ENCODE data around the gene OSBPL10.
"Not testable (repeated sequence)": the region's sequence is repeated elsewhere in the genome, so short reads cannot be mapped to it uniquely, and the experiment has no call there.

OSBPL10 gene

GRCh38 chr3:31693346-31693745, 287.7 kb downstream of the OSBPL10 start:
- DNase-seq = no peak

- no peak for DNase-seq
Measured at GRCh38 chr3:31692751-31693150, 288.3 kb downstream of the OSBPL10 start.

- no peak for DNase-seq
Measured at GRCh38 chr3:31690771-31691170, 290.3 kb downstream of the OSBPL10 start.

GRCh38 chr3:31689523-31689922, 291.5 kb downstream of the OSBPL10 start:
- DNase-seq = not testable (repeated sequence)

- no peak for DNase-seq
Measured at GRCh38 chr3:31688984-31689383, 292.1 kb downstream of the OSBPL10 start.

- DNase-seq = no peak
Measured at GRCh38 chr3:31687020-31687802, 293.9 kb downstream of the OSBPL10 start.

GRCh38 chr3:31680072-31680870, 300.8 kb downstream of the OSBPL10 start:
- DNase-seq = no peak

- DNase-seq = no peak
Measured at GRCh38 chr3:31676556-31676955, 304.5 kb downstream of the OSBPL10 start.

- no peak for DNase-seq
Measured at GRCh38 chr3:31673950-31674349, 307.1 kb downstream of the OSBPL10 start.

GRCh38 chr3:31671976-31672375, 309.1 kb downstream of the OSBPL10 start:
- no peak for DNase-seq

GRCh38 chr3:31671451-31671850, 309.6 kb downstream of the OSBPL10 start:
- no peak for DNase-seq

- DNase-seq = no peak
Measured at GRCh38 chr3:31670722-31671121, 310.3 kb downstream of the OSBPL10 start.

GRCh38 chr3:31670136-31670535, 310.9 kb downstream of the OSBPL10 start:
- DNase-seq = no peak

GRCh38 chr3:31668242-31668641, 312.8 kb downstream of the OSBPL10 start:
- DNase-seq = no peak

GRCh38 chr3:31667582-31667981, 313.5 kb downstream of the OSBPL10 start:
- DNase-seq = no peak

GRCh38 chr3:31664031-31664430, 317.0 kb downstream of the OSBPL10 start:
- no peak for DNase-seq

GRCh38 chr3:31661993-31662670, 318.9 kb downstream of the OSBPL10 start:
- DNase-seq = no peak

GRCh38 chr3:31661286-31661685, 319.8 kb downstream of the OSBPL10 start:
- DNase-seq = no peak

GRCh38 chr3:31659246-31659645, 321.8 kb downstream of the OSBPL10 start:
- DNase-seq = no peak

GRCh38 chr3:31654998-31655397, 326.1 kb downstream of the OSBPL10 start:
- DNase-seq = no peak

GRCh38 chr3:31653464-31653863, 327.6 kb downstream of the OSBPL10 start:
- DNase-seq = no peak

- DNase-seq = no peak
Measured at GRCh38 chr3:31652296-31652695, 328.8 kb downstream of the OSBPL10 start.

GRCh38 chr3:31648286-31648968, 332.6 kb downstream of the OSBPL10 start:
- DNase-seq = no peak
